Measurements from ENCODE around the gene MFF. TPM values are rescaled to one million over a fixed set of nuclear protein-coding genes. Genes with fewer than 3 reads are reported as not detected.

Gene MFF
- total and polyA plus RNA-seq, 2 of the 4 experiments (the other 2 are of a cell fraction) = 70.1 to 86.4 TPM

GRCh38 chr2:227308784-227309183, 16.3 kb upstream of the MFF start:
- no peak for ATAC-seq (ENCODE audit: low read depth)
- CTCF ChIA-PET = no interaction called here
- POLR2A ChIA-PET (ENCODE audit: unreplicated experiment) = no interaction called here

More at GRCh38 chr2:227308784-227309183, 16.3 kb upstream of the MFF start:
- Histone ChIP-seq H4K8ac (ENCODE audit: low read depth in 2 of 2, low read length in 2 of 2) (no peak overlapping the region), H2BK20ac (ENCODE audit: low read depth, low read length) (no peak overlapping the region), H3K4me1 (ENCODE audit: control insufficient read depth, insufficient read depth, low read length) (no peaks in the 10 kb centered on the region), H2AK5ac (ENCODE audit: low read depth, low read length) (no peak overlapping the region), H3K4ac (ENCODE audit: low read depth, low read length) (no peak overlapping the region), H3K9me3 (ENCODE audit: control insufficient read depth, insufficient read depth, low read length) (no peaks in the 10 kb centered on the region), H2AFZ (replicated peaks; ENCODE audit: low read length, poor library complexity) (no peak overlapping the region), H2AK9ac (replicated peaks; ENCODE audit: low read depth, low read length, poor library complexity) (no peak overlapping the region), H3K27ac (ENCODE audit: insufficient read depth, low read length) (no peak overlapping the region), H2BK15ac (ENCODE audit: low read depth, low read length) (no peak overlapping the region), H3K56ac (ENCODE audit: extremely low read depth, insufficient read depth, low read length) (no peak overlapping the region), H3K18ac (ENCODE audit: low read depth, low read length) (no peak overlapping the region), H4K20me1 (ENCODE audit: insufficient read depth, low read length) (no peaks in the 10 kb centered on the region), H3K23ac (ENCODE audit: low read depth, low read length) (no peak overlapping the region; the same call in 1 of the 2 replicates), H3K79me1 (ENCODE audit: low read depth in 1 of 2, low read length in 2 of 2) (no peaks in the 10 kb centered on the region), H3K9me1 (ENCODE audit: insufficient read depth, low read length) (no peaks in the 10 kb centered on the region), H2BK5ac (ENCODE audit: low read depth, low read length, poor library complexity, severe bottlenecking) (no peak overlapping the region), H3K27me3 (ENCODE audit: control insufficient read depth, insufficient read depth, low read length) (no peaks in the 10 kb centered on the region), H3K4me3 (ENCODE audit: insufficient read depth, low read depth, low read length) (no peak overlapping the region), H3K4me2 (ENCODE audit: low read depth, low read length) (no peak overlapping the region), H3K36me3 (ENCODE audit: control insufficient read depth, insufficient read depth, low read length) (no peaks in the 10 kb centered on the region), H4K91ac (ENCODE audit: insufficient read depth, low read depth, low read length) (no peak overlapping the region), H4K5ac (ENCODE audit: low read depth, low read length) (no peak overlapping the region), H2BK120ac (ENCODE audit: low read depth, low read length) (no peak overlapping the region), H3K14ac (replicated peaks; ENCODE audit: low read depth, low read length) (no peak overlapping the region), H3K9ac (ENCODE audit: low read depth, low read length) (no peak overlapping the region)
- WGBS, 2 experiments (ENCODE audit: extremely low coverage in 2 of 2, insufficient read length in 1 of 2) = no CpG with 5 or more reads among the region's 4 CpGs
- in situ Hi-C loops (cut with MboI; ENCODE audit: low sequenced_read_pairs) (no loop called here), dilution Hi-C loops (cut with HindIII; ENCODE audit: low sequenced_read_pairs, unreplicated experiment) (no loop called here), intact Hi-C loops (cut with micrococcal nuclease) (no loop called here)
- no peak for DNase-seq
- no TSS peak for BruUV-seq (replicated peaks)
- no peak for TF ChIP-seq ELK1 (IDR thresholded peaks at IDR 0.05; ENCODE audit: borderline replicate concordance, low read depth, low read length)
- TF ChIP-seq USF2 (IDR thresholded peaks at IDR 0.05; ENCODE audit: low read depth, low read length) = no peak
- TF ChIP-seq SMC3 (IDR thresholded peaks at IDR 0.05; ENCODE audit: low read depth, low read length) = no peak
- TF ChIP-seq POLR2A (IDR thresholded peaks at IDR 0.05; ENCODE audit: low read depth, low read length) = no peak
- TF ChIP-seq FOS (IDR thresholded peaks at IDR 0.05; ENCODE audit: low read depth, low read length) = no peak
- TF ChIP-seq RCOR1 (IDR thresholded peaks at IDR 0.05; ENCODE audit: insufficient replicate concordance, low read length) = no peak
- TF ChIP-seq BHLHE40 (IDR thresholded peaks at IDR 0.05; ENCODE audit: low read depth, low read length) = no peak
- TF ChIP-seq NFE2L2 (IDR thresholded peaks at IDR 0.05; ENCODE audit: low read depth, low read length) = no peak
- no peak for TF ChIP-seq MAZ (IDR thresholded peaks at IDR 0.05; ENCODE audit: borderline replicate concordance, low read depth, low read length)
- TF ChIP-seq RFX5 (IDR thresholded peaks at IDR 0.05; ENCODE audit: low read depth, low read length) = no peak
- TF ChIP-seq CEBPB (IDR thresholded peaks at IDR 0.05; ENCODE audit: low read depth, low read length) = no peak
- TF ChIP-seq MAFK (IDR thresholded peaks at IDR 0.05; ENCODE audit: low read depth, low read length) = no peak
- no peak for TF ChIP-seq MXI1 (IDR thresholded peaks at IDR 0.05; ENCODE audit: borderline replicate concordance, low read depth, low read length)
- no peak for TF ChIP-seq CTCF (conservative IDR thresholded peaks at IDR 0.05; ENCODE audit: low read depth, low read length)
- no peak for TF ChIP-seq RAD21 (IDR thresholded peaks at IDR 0.05; ENCODE audit: low read length)
- TF ChIP-seq CHD1 (IDR thresholded peaks at IDR 0.05; ENCODE audit: low read depth, low read length) = no peak
